Activated naive CD8-positive, alpha-beta T cell treated with anti-CD3 and anti-CD28 coated beads, Interleukin-2, amount 10 ng/mL, durations not matched to agents 7 days and 5 days (primary cell): Measurements from ENCODE around the gene ZNF516. TPM values are rescaled to one million over a fixed set of nuclear protein-coding genes. Genes with fewer than 3 reads are reported as not detected.

Experiments used
- ATAC-seq: fragments of 150-1000 bp; cut with Tn5 transposase; one replicate; pipeline ENCODE4 v1.10.0; 2021; ENCODE audit warnings: low read depth, moderate library complexity
- POLR2A ChIA-PET: fragments of 350-600 bp; sonication (Branson Sonifier 250); formaldehyde crosslinking; loops from one replicate; lab custom pipeline; 2021; ENCODE audit warnings: antibody characterized with exemption; lab: Charles Lee
- DNase-seq: peaks from one replicate; pipeline ENCODE4 v3.0.0; 2021
- H3K27ac Mint-ChIP-seq: one replicate; pipeline ENCODE4 v1.8.0; 2022; ENCODE audit warnings: mild to moderate bottlenecking, mixed read lengths
- H3K27me3 Mint-ChIP-seq: one replicate; pipeline ENCODE4 v1.8.0; 2022; ENCODE audit warnings: mild to moderate bottlenecking, moderate library complexity, mixed read lengths
- H3K36me3 Mint-ChIP-seq: one replicate; pipeline ENCODE4 v1.8.0; 2021; ENCODE audit warnings: mild to moderate bottlenecking, mixed read lengths
- H3K4me1 Mint-ChIP-seq: one replicate; pipeline ENCODE4 v1.8.0; 2021; ENCODE audit warnings: mixed read lengths
- H3K4me3 Mint-ChIP-seq: one replicate; pipeline ENCODE4 v1.8.0; 2022; ENCODE audit warnings: mild to moderate bottlenecking, moderate library complexity, mixed read lengths
- H3K9me3 Mint-ChIP-seq: one replicate; pipeline ENCODE4 v1.8.0; 2021; ENCODE audit warnings: mixed read lengths
- total RNA-seq, 2 experiments: library from RNA; stranded (reverse); gene quantifications; one replicate each; pipeline ENCODE4 v1.2.3, GENCODE V29; 2021

ZNF516 gene
- total RNA-seq, 2 experiments from 2014 or later: 6.9 to 8.0 TPM

GRCh38 chr18:76374330-76375281, 120.4 kb downstream of the ZNF516 start:
- POLR2A ChIA-PET: no interaction called here
- Mint-ChIP-seq H3K9me3 (no peaks in the 10 kb centered on the region), H3K4me3 (peak overlapping the region; percentile 67), H3K4me1 (peaks cover 45% of the 10 kb centered on the region), H3K27me3 (no peaks in the 10 kb centered on the region), H3K27ac (peak overlapping the region; percentile 87), H3K36me3 (peaks cover 17% of the 10 kb centered on the region)
- DNase-seq (no peak), ATAC-seq (peak; percentile 70)

DNA sequence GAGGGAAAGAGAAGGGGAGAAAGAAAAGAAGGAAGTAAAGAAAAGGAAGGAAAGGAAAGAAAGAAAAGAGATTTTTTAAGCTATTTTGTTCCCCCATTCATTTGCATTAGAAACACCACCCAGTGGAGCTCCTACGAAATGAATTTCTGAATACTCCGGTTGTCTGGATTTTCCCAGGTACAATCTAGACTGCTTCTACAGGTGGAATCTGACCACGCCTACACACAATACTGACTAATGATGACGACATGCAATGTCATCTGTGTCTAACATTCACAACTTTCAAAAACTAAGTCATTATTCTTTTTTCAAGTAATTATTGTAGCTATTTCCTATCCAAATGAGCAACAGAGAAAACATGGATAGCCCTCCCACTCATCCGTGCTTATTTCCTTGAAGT, 121.7 kb downstream of the ZNF516 start:
- H3K27me3 Mint-ChIP-seq: no peaks in the 10 kb centered on the region
- peaks cover 17% of the 10 kb centered on the region for H3K36me3 Mint-ChIP-seq
- POLR2A ChIA-PET: no interaction called here
- peaks cover 48% of the 10 kb centered on the region for H3K4me1 Mint-ChIP-seq
- ATAC-seq (no peak), DNase-seq (no peak)
- no peak overlapping the region for H3K4me3 Mint-ChIP-seq
- H3K9me3 Mint-ChIP-seq: no peaks in the 10 kb centered on the region
- peak overlapping the region; percentile 87 for H3K27ac Mint-ChIP-seq

GRCh38 chr18:76371301-76372203, 123.5 kb downstream of the ZNF516 start:
- no peaks in the 10 kb centered on the region for H3K27me3 Mint-ChIP-seq
- POLR2A ChIA-PET: no interaction called here

GRCh38 chr18:76370686-76371085, 124.4 kb downstream of the ZNF516 start:
- POLR2A ChIA-PET: no interaction called here
- no peak for ATAC-seq
- no peak overlapping the region for H3K4me3 Mint-ChIP-seq

More at GRCh38 chr18:76371301-76372203, 123.5 kb downstream of the ZNF516 start:
- H3K36me3 Mint-ChIP-seq: peaks cover 23% of the 10 kb centered on the region
- peaks cover 38% of the 10 kb centered on the region for H3K4me1 Mint-ChIP-seq
- H3K27ac Mint-ChIP-seq: no peak overlapping the region
- no peaks in the 10 kb centered on the region for H3K9me3 Mint-ChIP-seq
- DNase-seq (no peak), ATAC-seq (no peak)
- H3K4me3 Mint-ChIP-seq: no peak overlapping the region

GRCh38 chr18:76370201-76370600, 124.8 kb downstream of the ZNF516 start:
- Mint-ChIP-seq H3K4me1 (peaks cover 29% of the 10 kb centered on the region), H3K9me3 (no peaks in the 10 kb centered on the region), H3K36me3 (peaks cover 24% of the 10 kb centered on the region), H3K27me3 (no peaks in the 10 kb centered on the region), H3K4me3 (no peak overlapping the region), H3K27ac (no peak overlapping the region)
- DNase-seq (no peak), ATAC-seq (no peak)
- POLR2A ChIA-PET: no interaction called here

More at GRCh38 chr18:76370686-76371085, 124.4 kb downstream of the ZNF516 start:
- Mint-ChIP-seq H3K36me3 (peaks cover 24% of the 10 kb centered on the region), H3K27me3 (no peaks in the 10 kb centered on the region), H3K27ac (no peak overlapping the region), H3K4me1 (peaks cover 34% of the 10 kb centered on the region), H3K9me3 (no peaks in the 10 kb centered on the region)
- DNase-seq: no peak

DNA sequence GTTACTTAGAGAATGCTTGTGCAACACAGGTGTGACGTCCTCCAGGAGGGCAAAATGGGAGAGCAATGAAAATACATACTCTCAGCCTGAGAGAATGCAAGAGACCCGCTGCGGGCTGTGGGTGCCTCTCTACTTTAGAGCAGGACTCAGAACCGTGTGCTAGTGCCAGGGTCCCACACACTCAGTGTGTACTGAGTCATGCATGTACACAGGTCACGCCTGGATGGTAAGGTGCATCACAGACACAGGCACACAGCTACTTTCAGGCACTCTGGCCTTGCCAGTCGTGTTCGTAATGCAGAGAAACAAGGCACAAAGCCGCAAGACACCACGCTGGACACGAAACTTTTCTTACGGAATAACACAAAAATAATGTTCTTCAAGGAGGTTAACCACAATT, 125.3 kb downstream of the ZNF516 start:
- Mint-ChIP-seq H3K27me3 (no peaks in the 10 kb centered on the region), H3K9me3 (no peaks in the 10 kb centered on the region), H3K4me3 (no peak overlapping the region), H3K36me3 (peaks cover 24% of the 10 kb centered on the region), H3K27ac (no peak overlapping the region), H3K4me1 (peaks cover 26% of the 10 kb centered on the region)
- ATAC-seq (no peak), DNase-seq (no peak)
- POLR2A ChIA-PET: no interaction called here

DNA sequence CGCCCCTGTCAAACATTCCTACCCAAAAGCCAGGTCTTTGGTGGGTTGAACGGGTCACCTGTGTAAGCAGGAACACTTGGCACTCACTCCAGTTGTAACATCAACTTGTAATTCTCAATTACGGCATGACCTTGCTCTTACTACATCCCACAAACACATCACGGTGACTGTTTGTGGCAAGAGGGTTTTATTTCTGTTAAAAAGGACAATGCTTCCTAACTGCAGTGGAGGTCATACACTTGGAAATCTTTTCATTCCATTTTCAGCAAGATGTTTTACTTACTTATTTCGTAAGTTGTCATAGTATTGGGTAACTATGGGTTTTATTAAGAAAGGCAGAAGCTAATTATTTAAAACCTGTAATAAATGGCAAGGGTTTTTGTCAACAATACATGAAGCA, 126.1 kb downstream of the ZNF516 start:
- Mint-ChIP-seq H3K4me3 (no peak overlapping the region), H3K27me3 (no peaks in the 10 kb centered on the region), H3K9me3 (no peaks in the 10 kb centered on the region), H3K27ac (no peak overlapping the region), H3K36me3 (peaks cover 24% of the 10 kb centered on the region), H3K4me1 (peaks cover 23% of the 10 kb centered on the region)
- ATAC-seq (no peak), DNase-seq (no peak)
- POLR2A ChIA-PET: no interaction called here

DNA sequence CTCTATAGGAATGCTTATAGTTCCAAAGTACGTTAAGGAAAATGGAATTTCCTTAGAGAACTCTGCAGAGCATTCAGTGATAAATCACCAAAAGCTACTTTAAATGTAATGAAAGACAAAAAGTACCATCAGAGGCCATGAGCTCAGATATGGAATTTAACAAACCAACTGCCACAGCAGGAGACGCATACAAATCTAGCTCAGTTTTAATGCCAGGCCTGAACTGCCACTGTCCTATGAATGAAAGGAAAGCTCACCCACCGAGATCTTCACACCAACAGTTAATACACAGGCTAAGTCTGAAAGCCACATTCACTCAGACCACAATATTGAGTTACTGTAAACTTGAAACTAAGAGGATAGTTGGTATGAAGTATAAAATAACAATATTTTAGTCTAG, 126.8 kb downstream of the ZNF516 start:
- Mint-ChIP-seq H3K9me3 (no peaks in the 10 kb centered on the region), H3K4me3 (no peak overlapping the region), H3K27me3 (no peaks in the 10 kb centered on the region), H3K36me3 (peaks cover 27% of the 10 kb centered on the region), H3K4me1 (peaks cover 16% of the 10 kb centered on the region), H3K27ac (no peak overlapping the region)
- DNase-seq (no peak), ATAC-seq (no peak)
- POLR2A ChIA-PET: no interaction called here

GRCh38 chr18:76367168-76368125, 127.6 kb downstream of the ZNF516 start:
- H3K27ac Mint-ChIP-seq: no peak overlapping the region
- H3K4me3 Mint-ChIP-seq: no peak overlapping the region

DNA sequence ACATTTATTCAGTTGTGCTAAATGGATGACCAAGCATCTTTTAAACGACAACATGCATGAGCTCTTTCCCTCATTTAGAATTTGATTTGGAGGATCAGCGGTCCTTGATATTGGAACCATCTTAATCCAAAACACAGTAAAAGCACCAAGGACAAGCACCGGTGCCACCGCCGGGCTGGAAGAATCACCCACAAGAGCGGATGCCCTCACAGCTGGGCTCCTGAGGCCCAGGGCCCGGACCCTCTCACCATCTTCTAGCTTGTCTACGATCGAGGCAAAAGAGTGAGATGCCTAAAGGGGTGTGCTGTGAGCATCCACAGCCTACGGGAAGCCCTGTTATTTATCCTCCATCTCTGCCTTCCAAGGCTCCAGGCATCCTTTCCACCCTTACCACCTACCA, 129.5 kb downstream of the ZNF516 start:
- Mint-ChIP-seq H3K27me3 (no peaks in the 10 kb centered on the region), H3K9me3 (no peaks in the 10 kb centered on the region), H3K4me1 (peaks cover 12% of the 10 kb centered on the region), H3K36me3 (peaks cover 22% of the 10 kb centered on the region), H3K27ac (no peak overlapping the region), H3K4me3 (no peak overlapping the region)
- POLR2A ChIA-PET: no interaction called here
- DNase-seq (no peak), ATAC-seq (no peak)

More at GRCh38 chr18:76367168-76368125, 127.6 kb downstream of the ZNF516 start:
- H3K27me3 Mint-ChIP-seq: no peaks in the 10 kb centered on the region
- peaks cover 12% of the 10 kb centered on the region for H3K4me1 Mint-ChIP-seq
- POLR2A ChIA-PET: no interaction called here
- ATAC-seq: no peak
- no peak for DNase-seq
- no peaks in the 10 kb centered on the region for H3K9me3 Mint-ChIP-seq
- H3K36me3 Mint-ChIP-seq: peaks cover 27% of the 10 kb centered on the region

DNA sequence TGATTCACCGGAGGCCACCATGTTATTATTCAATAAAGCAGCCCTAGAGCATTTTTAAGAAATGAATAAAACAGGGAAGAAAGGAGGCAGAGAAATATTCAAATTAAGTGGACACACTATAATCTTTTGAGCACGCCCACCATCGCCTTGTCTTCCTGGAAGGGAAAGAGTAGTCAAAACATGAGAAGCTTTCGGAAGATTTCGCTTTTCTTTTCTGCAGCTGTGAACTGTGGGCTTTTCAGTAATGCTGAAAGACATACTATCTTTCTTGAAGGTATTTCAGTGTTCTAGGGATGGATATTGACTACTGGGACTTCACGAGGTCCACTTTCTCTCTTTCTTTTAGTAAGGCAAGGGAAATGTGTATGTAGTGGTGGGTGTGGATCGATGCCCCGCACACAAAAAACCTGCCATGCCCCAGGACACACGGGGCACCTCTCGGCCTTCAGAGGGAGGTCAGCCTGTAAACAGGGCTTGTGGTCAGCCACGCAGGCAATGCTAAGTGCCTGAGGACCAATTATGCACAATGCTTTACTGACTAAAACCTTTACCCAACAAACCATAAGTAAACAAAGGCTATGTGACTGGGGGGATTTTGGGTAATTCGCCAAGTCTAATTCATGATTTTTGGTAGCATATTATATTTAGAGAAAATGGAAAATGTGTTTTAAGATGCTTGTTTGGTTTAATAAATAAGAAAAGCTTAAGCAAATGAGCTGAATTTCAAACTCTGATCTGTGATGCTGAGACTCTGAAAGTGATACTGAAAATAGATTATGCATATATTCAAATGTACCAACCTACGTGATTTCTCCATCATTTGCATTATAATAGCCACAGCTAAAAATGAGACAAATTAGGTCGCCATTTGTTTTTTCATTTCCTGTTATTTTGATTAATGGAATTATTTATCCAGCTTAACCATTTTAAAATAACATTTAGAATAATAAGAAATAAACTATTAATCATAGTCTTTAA, 130.5 kb downstream of the ZNF516 start:
- POLR2A ChIA-PET: no interaction called here
- Mint-ChIP-seq H3K9me3 (no peaks in the 10 kb centered on the region), H3K27ac (peak overlapping the region; percentile 64), H3K4me1 (peaks cover 10% of the 10 kb centered on the region), H3K27me3 (no peaks in the 10 kb centered on the region), H3K36me3 (peaks cover 16% of the 10 kb centered on the region), H3K4me3 (peak overlapping the region; percentile 11)
- DNase-seq (no peak), ATAC-seq (no peak)
